Raji (cell line): ENCODE results near the gene ABCC8.

ENCODE experiments used
- POLR2A ChIP-seq: IDR thresholded peaks from 2 replicates; pipeline ENCODE4 v1.6.1; 2011; ENCODE audit warnings: low read depth, low read length, control low read depth; ENCODE audit not compliant: insufficient read depth

ABCC8 gene

GRCh38 chr11:17460406-17460805 is 16.2 kb downstream of the ABCC8 start:
- TF ChIP-seq POLR2A = no peak

- TF ChIP-seq POLR2A = no peak
Measured at GRCh38 chr11:17459236-17459896, 17.3 kb downstream of the ABCC8 start.

GRCh38 chr11:17458268-17458667 is 18.4 kb downstream of the ABCC8 start:
- TF ChIP-seq POLR2A = no peak

- TF ChIP-seq POLR2A = no peak
Measured at GRCh38 chr11:17457396-17458173, 19.1 kb downstream of the ABCC8 start.

GRCh38 chr11:17452668-17453067 is 24.0 kb downstream of the ABCC8 start:
- TF ChIP-seq POLR2A = no peak

GRCh38 chr11:17449158-17449557 is 27.5 kb downstream of the ABCC8 start:
- TF ChIP-seq POLR2A = no peak

GRCh38 chr11:17446482-17446881 is 30.2 kb downstream of the ABCC8 start:
- TF ChIP-seq POLR2A = no peak

GRCh38 chr11:17445240-17445795 is 31.3 kb downstream of the ABCC8 start:
- no peak for TF ChIP-seq POLR2A

- no peak for TF ChIP-seq POLR2A
Measured at GRCh38 chr11:17443926-17444690, 32.5 kb downstream of the ABCC8 start.

- TF ChIP-seq POLR2A = no peak
Measured at GRCh38 chr11:17443423-17443822, 33.2 kb downstream of the ABCC8 start.

GRCh38 chr11:17443000-17443399 is 33.6 kb downstream of the ABCC8 start:
- TF ChIP-seq POLR2A = no peak

- TF ChIP-seq POLR2A = no peak
Measured at GRCh38 chr11:17439316-17439782, 37.3 kb downstream of the ABCC8 start.

- TF ChIP-seq POLR2A = no peak
Measured at GRCh38 chr11:17437366-17437765, 39.3 kb downstream of the ABCC8 start.

- no peak for TF ChIP-seq POLR2A
Measured at GRCh38 chr11:17434108-17434507, 42.5 kb downstream of the ABCC8 start.

- no peak for TF ChIP-seq POLR2A
Measured at GRCh38 chr11:17432002-17432401, 44.6 kb downstream of the ABCC8 start.
